GM18498 (cell line): ENCODE results near the gene LAMA1.

Source experiments
- ATAC-seq: cut with Tn5 transposase; IDR thresholded peaks from one replicate; pipeline ENCODE4 v1.9.1; 2021; ENCODE audit warnings: mild to moderate bottlenecking, moderate library complexity; ENCODE audit not compliant: unreplicated experiment

LAMA1 gene

DNA sequence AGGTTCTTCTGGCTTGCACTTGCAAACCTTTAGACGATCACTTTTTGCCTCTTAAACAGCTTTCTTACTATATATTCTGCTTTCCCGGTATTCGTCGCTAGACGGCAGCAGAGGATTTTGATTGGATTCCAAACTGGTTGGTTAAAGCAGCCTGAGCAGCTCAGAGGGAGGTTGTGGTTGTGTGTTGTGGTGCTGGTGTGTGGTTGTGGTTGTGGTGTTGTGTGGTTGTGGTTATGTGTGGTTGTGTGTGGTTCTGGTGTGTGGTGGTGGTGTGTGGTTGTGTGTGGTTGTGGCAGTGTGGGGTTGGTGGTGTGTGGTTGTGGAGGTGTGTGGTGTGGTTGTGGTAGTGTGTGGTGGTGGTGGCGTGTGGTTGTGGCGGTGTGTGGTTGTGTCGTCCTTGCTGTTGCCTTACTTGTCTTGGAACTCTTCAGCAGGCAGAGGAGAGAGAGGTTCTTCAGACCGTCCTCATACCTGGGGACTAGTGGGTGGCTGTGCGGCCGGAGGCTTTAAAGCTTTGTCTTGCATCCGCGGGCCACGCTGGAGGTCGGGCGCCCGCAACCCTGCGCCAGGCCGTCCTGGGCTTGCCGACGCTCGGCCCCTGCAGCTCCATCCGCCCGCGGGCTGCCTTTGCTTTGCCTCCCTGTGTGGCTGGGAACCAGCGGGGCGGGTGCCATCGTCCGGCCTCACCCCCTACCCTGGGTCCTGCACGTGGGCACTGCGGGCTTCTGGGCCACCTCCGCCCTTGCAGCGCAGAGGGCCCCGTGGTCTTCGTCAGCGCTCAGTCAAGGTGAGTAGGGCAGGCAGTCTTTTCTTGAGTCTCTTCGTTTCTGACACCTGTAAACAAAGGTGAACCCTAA lies 197.3 kb downstream of the LAMA1 start:
- no peak for ATAC-seq

DNA sequence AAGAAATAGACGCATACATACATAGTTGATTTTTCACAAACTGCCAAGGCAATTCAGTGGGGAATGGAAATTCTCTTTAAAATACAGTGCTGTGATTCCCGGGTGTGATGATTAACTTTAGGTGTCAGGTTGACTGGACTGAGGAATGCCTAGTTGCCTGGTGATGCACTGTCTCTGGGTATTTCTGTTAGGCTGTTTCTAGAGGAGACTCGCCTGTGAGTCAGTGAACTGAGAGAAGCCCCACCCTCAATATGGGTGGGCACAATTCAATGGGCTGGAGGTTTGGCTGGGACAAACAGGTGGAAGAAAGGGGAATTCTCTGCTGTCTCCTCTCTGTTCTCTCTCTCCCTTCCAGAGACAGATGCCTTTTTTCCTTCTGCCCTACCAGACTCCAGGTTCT lies 200.5 kb downstream of the LAMA1 start:
- no peak for ATAC-seq

DNA sequence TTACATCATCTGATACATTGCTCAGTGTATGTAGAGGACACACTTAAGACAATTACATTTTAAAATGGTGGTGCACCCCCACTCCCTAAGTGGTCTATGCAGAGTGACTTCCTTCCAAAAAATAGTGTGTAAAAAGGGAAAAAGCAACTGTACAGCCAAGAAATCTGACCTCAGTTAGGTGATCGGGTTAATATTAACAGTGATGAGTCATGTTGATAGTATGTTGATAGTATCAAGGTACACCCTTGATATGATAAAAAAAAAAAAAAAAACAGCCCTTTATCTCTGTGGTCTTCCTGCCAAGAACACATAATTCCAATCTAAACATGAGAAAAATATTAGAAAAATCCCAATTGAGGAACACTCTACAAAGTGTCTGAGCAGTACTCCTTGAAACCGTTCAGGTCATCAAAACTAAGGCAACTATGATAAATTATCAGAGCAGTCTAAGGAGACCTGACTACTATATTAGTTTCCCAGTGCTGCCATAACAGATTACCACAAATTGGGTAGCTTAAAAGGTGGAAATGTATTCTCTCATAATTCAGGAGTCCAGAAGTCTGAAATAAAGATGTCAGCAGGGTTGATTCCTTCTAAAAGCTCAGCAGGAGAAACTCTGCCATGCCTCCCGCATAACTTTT lies 216.2 kb downstream of the LAMA1 start:
- ATAC-seq, result no peak

DNA sequence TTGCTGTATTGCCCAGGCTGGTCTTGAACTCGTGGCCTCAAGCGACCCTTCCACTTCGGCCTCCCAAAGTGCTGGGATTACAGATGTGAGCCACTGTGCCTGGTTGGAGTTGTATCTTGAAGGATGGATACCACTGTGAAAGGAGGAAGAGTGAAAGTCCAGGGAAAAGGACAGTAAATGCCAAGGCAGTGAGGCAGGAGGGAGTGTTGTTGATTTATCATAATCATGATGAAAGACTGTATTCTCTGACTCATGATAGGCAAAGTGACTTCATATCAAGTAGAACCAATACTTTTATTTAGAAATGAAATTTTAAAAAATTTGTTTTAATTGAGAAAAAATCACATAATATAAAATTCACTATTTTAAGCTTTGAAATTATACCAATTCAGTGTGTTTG lies 225.8 kb downstream of the LAMA1 start:
- no peak for ATAC-seq
